Activated CD4-positive, alpha-beta T cell treated with anti-CD3 and anti-CD28 coated beads, Interleukin-2, amount 10 ng/mL, durations not matched to agents 7 days and 5 days (primary cell): ENCODE results near the gene KRTAP2-2. TPM values are rescaled to one million over a fixed set of nuclear protein-coding genes. Genes with fewer than 3 reads are reported as not detected.
"Not testable (repeated sequence)": the region's sequence is repeated elsewhere in the genome, so short reads cannot be mapped to it uniquely, and the experiment has no call there.

Experiments
- CTCF ChIA-PET: fragments of 350-600 bp; sonication (Branson Sonifier 250); formaldehyde crosslinking; loops from one replicate; lab custom pipeline; 2021; ENCODE audit warnings: antibody characterized with exemption; lab: Charles Lee
- POLR2A ChIA-PET: fragments of 350-600 bp; sonication (Branson Sonifier 250); formaldehyde crosslinking; loops from one replicate; lab custom pipeline; 2021; ENCODE audit warnings: antibody characterized with exemption; lab: Charles Lee
- DNase-seq: peaks from one replicate; pipeline ENCODE4 v3.0.0-alpha.2; 2020
- H3K27ac Mint-ChIP-seq: one replicate; pipeline ENCODE4 v1.8.0; 2021; ENCODE audit warnings: mild to moderate bottlenecking, moderate library complexity, mixed read lengths
- H3K27me3 Mint-ChIP-seq: one replicate; pipeline ENCODE4 v1.8.0; 2021; ENCODE audit warnings: mixed read lengths
- H3K36me3 Mint-ChIP-seq: one replicate; pipeline ENCODE4 v1.8.0; 2021; ENCODE audit warnings: low read depth, mixed read lengths
- H3K4me1 Mint-ChIP-seq: one replicate; pipeline ENCODE4 v1.8.0; 2021; ENCODE audit warnings: mixed read lengths
- H3K4me3 Mint-ChIP-seq: one replicate; pipeline ENCODE4 v1.8.0; 2021; ENCODE audit warnings: mild to moderate bottlenecking, moderate library complexity, mixed read lengths
- H3K9me3 Mint-ChIP-seq: one replicate; pipeline ENCODE4 v1.8.0; 2021; ENCODE audit warnings: mixed read lengths
- total RNA-seq, 2 experiments: library from RNA; stranded (reverse); gene quantifications; one replicate each; pipeline ENCODE4 v1.2.3, GENCODE V29; 2021

The KRTAP2-2 gene
- not detected for total RNA-seq

GRCh38 chr17:41055130-41055529, at the start of gene KRTAP2-2:
TSS of gene KRTAP2-2 (minus strand) at chr17:41055230. CDS start at chr17:41055211, 19 bp downstream.
- H3K4me3 Mint-ChIP-seq, H3K36me3 Mint-ChIP-seq, H3K9me3 Mint-ChIP-seq, POLR2A ChIA-PET, DNase-seq, CTCF ChIA-PET, H3K27ac Mint-ChIP-seq, H3K4me1 Mint-ChIP-seq: not testable (repeated sequence)
- H3K27me3 Mint-ChIP-seq, result peaks cover 13% of the 10 kb centered on the region

DNA sequence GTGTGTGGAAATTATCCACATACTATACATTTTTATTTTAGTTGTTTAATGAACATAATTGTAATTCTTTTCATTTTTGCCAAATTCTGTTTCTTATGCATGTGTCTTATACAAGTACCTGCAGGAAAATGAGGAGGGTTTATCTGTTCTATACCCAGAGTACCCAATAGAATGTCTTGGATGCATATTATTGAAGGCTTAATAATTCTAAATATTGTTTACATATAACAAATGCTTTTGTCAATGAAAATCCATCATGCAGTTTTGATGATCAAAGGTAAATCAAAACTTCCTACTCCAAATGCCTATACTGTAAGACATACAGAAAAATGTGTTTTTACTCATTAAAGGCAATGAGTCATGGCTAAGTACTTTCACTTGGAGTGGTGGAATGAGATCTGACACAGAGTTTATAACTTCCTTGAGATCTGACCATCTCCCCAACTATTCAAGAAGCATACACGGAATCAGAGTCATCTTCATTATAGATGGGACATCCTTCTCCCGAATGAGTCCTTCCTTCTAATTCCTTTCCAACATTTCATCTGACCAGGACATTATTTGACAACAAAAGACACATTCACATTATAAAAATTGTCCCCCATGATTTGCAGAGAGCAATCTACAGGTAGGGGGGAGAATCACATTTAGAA, 49.5 kb upstream of the KRTAP2-2 start:
- H3K36me3 Mint-ChIP-seq, H3K27ac Mint-ChIP-seq, H3K9me3 Mint-ChIP-seq, H3K27me3 Mint-ChIP-seq, CTCF ChIA-PET, H3K4me3 Mint-ChIP-seq, POLR2A ChIA-PET, DNase-seq: not testable (repeated sequence)
- H3K4me1 Mint-ChIP-seq, result peaks cover 14% of the 10 kb centered on the region

- CTCF ChIA-PET, result no interaction called here
- Mint-ChIP-seq H3K4me1 (peaks cover 13% of the 10 kb centered on the region), H3K36me3 (no peaks in the 10 kb centered on the region), H3K9me3 (peaks cover 7% of the 10 kb centered on the region), H3K27ac (no peak overlapping the region), H3K27me3 (peaks cover 8% of the 10 kb centered on the region), H3K4me3 (no peak overlapping the region)
- POLR2A ChIA-PET, result no interaction called here
- no peak for DNase-seq
Observed at GRCh38 chr17:41103896-41104295, 48.9 kb upstream of the KRTAP2-2 start.

DNA sequence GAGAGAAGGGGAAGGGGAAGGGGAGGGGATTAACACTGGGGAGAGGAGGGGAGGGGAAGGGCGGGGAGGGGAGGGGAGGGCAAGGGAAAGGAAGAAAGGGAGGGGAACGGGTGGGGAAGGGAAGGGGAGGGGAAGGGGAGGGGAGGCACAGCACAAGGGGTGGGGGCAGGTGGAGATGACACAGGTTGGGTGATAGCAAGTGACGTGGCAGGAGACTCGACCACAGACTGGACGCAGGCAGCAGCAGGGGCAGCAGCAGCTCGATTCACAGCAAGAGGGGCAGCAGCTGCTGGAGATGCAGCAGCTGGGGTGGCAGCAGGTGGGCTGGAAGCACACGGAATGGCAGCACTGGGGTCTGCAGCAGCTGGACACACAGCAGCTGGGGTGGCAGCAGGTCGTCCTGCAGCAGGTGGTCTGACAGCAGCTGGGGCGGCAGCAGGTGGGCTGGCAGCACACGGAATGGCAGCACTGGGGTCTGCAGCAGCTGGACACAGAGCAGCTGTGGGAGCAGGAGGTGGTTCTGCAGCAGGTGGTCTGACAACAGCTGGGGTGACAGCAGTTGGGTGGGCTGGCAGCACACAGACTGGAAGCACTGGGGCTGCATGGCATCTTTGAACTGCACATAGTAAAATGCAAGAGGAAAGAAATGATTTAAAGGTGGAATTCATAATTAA, 46.7 kb upstream of the KRTAP2-2 start, which contains the start of gene KRTAP4-16:
Gene KRTAP4-16 (minus strand): TSS at position 624 of the 674 bp plus-strand sequence. CDS start 0 bp downstream, at position 624.
- no peak within 1 kb of the TSS for H3K27ac Mint-ChIP-seq
- peaks cover 2% of the 10 kb centered on the region for H3K27me3 Mint-ChIP-seq
- H3K36me3 Mint-ChIP-seq, result no peaks in the 10 kb centered on the region
- ChIA-PET POLR2A (no interaction called here), CTCF (no interaction called here)
- no peak for DNase-seq
- H3K4me3 Mint-ChIP-seq, result no peak within 1 kb of the TSS
- peaks cover 3% of the 10 kb centered on the region for H3K4me1 Mint-ChIP-seq
- no peaks in the 10 kb centered on the region for H3K9me3 Mint-ChIP-seq

DNA sequence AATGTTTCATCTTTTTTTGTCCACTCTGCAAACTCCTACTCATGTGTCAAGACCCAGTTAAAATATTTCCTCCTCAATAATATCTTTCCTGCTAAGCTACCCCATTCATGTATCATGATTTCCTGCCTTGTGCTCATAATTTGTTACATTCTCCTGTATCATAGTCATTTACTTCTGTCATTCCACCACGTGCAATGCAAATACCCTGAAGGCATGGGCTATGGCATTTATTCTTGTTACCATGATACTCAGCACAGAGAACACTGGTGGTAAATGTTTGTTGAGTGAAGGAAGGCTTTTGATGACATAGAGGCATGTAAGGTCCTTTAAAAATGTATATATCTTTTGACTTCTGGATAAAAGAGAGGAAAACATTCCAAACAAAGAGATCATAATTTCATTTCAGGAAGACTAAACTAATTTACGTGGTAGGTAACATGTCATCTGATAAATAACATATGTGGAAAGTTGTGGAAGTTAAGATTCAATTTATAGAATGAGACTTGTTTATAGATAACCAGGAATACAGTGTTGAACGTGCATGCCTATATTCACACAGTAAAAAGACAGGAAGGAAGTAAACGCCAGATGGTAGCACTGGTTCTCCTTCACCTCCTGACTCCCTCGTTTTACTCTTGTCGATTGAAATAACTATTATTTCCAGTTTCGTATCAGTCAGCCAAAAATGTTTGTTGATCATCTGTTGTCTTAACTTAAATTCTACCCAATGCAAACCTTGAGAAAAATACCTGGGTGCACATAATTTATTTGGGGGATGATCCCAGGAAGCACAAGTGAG, 44.9 kb upstream of the KRTAP2-2 start:
- H3K27me3 Mint-ChIP-seq, H3K9me3 Mint-ChIP-seq, CTCF ChIA-PET, DNase-seq, H3K4me1 Mint-ChIP-seq, POLR2A ChIA-PET, H3K27ac Mint-ChIP-seq, H3K36me3 Mint-ChIP-seq, H3K4me3 Mint-ChIP-seq: not testable (repeated sequence)

DNA sequence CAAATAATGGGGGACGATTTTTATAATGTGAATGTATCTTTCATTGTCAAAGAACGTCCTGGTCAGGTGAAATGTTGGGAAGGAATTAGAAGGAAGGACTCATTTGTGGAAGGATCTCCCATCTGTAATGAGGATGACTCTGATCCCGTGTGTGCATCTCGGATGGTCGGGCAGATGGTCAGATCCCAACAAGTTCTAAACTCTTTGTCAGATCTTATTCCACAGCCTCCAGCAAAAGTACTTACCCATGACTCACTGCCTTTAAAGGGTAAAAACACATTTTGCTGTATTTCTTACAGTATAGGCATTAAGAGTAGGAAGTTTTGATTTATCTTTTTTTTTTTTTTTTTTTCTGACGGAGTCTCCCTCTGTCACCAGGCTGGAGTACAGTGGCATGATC, 43.5 kb upstream of the KRTAP2-2 start:
- Mint-ChIP-seq H3K27me3 (peaks cover 2% of the 10 kb centered on the region), H3K36me3 (no peaks in the 10 kb centered on the region), H3K27ac (no peak overlapping the region), H3K4me3 (no peak overlapping the region), H3K4me1 (peaks cover 3% of the 10 kb centered on the region), H3K9me3 (no peaks in the 10 kb centered on the region)
- DNase-seq, result no peak
- POLR2A ChIA-PET, result no interaction called here
- CTCF ChIA-PET, result no interaction called here

DNA sequence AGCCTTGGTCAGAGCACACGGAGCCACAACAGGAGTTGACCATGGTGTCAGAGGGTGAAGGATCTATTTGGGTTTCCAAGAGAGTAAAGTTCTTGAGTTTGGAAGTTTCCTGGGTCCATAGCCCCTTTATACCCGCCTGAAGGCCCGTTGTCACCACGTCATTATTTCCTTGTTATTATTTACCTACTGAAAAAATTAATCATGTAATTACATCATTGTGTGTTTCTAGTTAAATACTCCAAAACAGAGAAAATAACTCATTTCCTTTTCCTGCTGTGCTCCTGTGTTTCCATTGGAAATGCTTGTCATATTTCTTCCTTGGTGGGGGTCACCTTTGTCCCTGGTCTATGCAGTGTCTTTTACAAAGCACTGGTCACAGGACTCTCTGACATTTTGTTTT, 43.0 kb upstream of the KRTAP2-2 start, which contains the start of gene KRTAP4-8:
Gene KRTAP4-8 (minus strand): TSS at position 101 of the 400 bp plus-strand sequence. CDS start 58 bp downstream, at position 43.
- H3K27ac Mint-ChIP-seq, result no peak within 1 kb of the TSS
- peaks cover 2% of the 10 kb centered on the region for H3K9me3 Mint-ChIP-seq
- POLR2A ChIA-PET, result no interaction called here
- H3K36me3 Mint-ChIP-seq, result no peaks in the 10 kb centered on the region
- H3K4me1 Mint-ChIP-seq, result peaks cover 3% of the 10 kb centered on the region
- no peak within 1 kb of the TSS for H3K4me3 Mint-ChIP-seq
- DNase-seq, result no peak
- H3K27me3 Mint-ChIP-seq, result peaks cover 2% of the 10 kb centered on the region
- CTCF ChIA-PET, result no interaction called here

- peaks cover 2% of the 10 kb centered on the region for H3K27me3 Mint-ChIP-seq
- peaks cover 3% of the 10 kb centered on the region for H3K9me3 Mint-ChIP-seq
- POLR2A ChIA-PET, result no interaction called here
- peaks cover 3% of the 10 kb centered on the region for H3K4me1 Mint-ChIP-seq
- no peak overlapping the region for H3K4me3 Mint-ChIP-seq
- CTCF ChIA-PET, result no interaction called here
- no peak overlapping the region for H3K27ac Mint-ChIP-seq
- no peak for DNase-seq
- H3K36me3 Mint-ChIP-seq, result no peaks in the 10 kb centered on the region
Observed at GRCh38 chr17:41096055-41096454, 41.0 kb upstream of the KRTAP2-2 start.

GRCh38 chr17:41088760-41089352, 33.8 kb upstream of the KRTAP2-2 start:
- POLR2A ChIA-PET, H3K9me3 Mint-ChIP-seq, H3K4me3 Mint-ChIP-seq, H3K27ac Mint-ChIP-seq, H3K27me3 Mint-ChIP-seq, H3K36me3 Mint-ChIP-seq, H3K4me1 Mint-ChIP-seq, DNase-seq, CTCF ChIA-PET: not testable (repeated sequence)

DNA sequence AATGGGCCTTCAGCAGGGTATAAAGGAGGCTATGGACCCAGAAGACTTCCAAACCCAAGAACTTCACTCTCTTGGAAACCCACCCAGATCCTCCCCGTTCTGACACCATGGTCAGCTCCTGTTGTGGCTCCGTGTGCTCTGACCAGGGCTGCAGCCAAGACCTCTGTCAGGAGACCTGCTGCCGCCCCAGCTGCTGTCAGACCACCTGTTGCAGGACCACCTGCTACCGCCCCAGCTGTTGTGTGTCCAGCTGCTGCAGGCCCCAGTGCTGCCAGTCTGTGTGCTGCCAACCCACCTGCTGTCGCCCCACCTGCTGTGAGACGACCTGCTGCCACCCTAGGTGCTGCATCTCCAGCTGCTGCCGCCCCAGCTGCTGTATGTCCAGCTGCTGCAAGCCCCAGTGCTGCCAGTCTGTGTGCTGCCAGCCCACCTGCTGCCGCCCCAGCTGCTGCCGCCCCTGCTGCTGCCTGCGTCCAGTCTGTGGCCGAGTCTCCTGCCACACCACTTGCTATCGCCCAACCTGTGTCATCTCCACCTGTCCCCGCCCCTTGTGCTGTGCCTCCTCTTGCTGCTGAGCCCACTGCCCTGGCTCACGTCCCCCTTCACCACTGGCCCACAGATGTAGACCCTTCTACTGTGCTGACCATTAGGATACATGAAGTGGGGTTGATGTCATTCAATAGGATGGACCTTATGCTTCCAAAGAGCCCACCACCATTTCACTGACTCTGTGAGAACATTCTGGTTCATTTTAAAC, 29.2 kb upstream of the KRTAP2-2 start, which contains the start of gene KRTAP4-7:
Gene KRTAP4-7 (plus strand): TSS at position 51 of the 757 bp plus-strand sequence. CDS start 57 bp downstream, at position 108.
- H3K9me3 Mint-ChIP-seq, POLR2A ChIA-PET, H3K27me3 Mint-ChIP-seq, H3K27ac Mint-ChIP-seq, DNase-seq, CTCF ChIA-PET, H3K4me3 Mint-ChIP-seq, H3K36me3 Mint-ChIP-seq, H3K4me1 Mint-ChIP-seq: not testable (repeated sequence)

DNA sequence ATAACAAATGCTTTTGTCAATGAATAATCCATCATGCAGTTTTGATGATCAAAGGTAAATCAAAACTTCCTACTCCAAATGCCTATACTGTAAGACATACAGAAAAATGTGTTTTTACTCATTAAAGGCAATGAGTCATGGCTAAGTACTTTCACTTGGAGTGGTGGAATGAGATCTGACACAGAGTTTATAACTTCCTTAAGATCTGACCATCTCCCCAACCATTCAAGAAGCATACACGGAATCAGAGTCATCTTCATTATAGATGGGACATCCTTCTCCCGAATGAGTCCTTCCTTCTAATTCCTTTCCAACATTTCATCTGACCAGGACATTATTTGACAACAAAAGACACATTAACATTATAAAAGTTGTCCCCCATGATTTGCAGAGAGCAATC, 28.4 kb upstream of the KRTAP2-2 start:
- H3K4me3 Mint-ChIP-seq, H3K27ac Mint-ChIP-seq, H3K27me3 Mint-ChIP-seq, CTCF ChIA-PET, DNase-seq, H3K9me3 Mint-ChIP-seq, H3K36me3 Mint-ChIP-seq, POLR2A ChIA-PET, H3K4me1 Mint-ChIP-seq: not testable (repeated sequence)

GRCh38 chr17:41082626-41083025, 27.6 kb upstream of the KRTAP2-2 start:
- H3K27me3 Mint-ChIP-seq, result peaks cover 10% of the 10 kb centered on the region
- POLR2A ChIA-PET, result no interaction called here
- H3K4me3 Mint-ChIP-seq, result no peak overlapping the region
- H3K27ac Mint-ChIP-seq, result no peak overlapping the region
- H3K4me1 Mint-ChIP-seq, result no peaks in the 10 kb centered on the region
- DNase-seq, result no peak
- CTCF ChIA-PET, result no interaction called here
- no peaks in the 10 kb centered on the region for H3K36me3 Mint-ChIP-seq
- H3K9me3 Mint-ChIP-seq, result no peaks in the 10 kb centered on the region
